ENCODE measurements around the gene SLC22A9. TPM values are rescaled to one million over a fixed set of nuclear protein-coding genes. Genes with fewer than 3 reads are reported as not detected.

SLC22A9 gene
- not detected for total RNA-seq

GRCh38 chr11:63369165-63369970 is at the start of gene SLC22A9:
Gene SLC22A9 (plus strand): TSS chr11:63369785. CDS start chr11:63370057, 272 bp downstream.

Other genes starting within 250 kb of the SLC22A9 start
- gene SLC22A24, start 225.6 kb upstream of the SLC22A9 start, total RNA-seq: not detected
- gene SLC22A25, start 126.2 kb upstream of the SLC22A9 start, total RNA-seq: not detected
- gene PLAAT5, start 121.4 kb downstream of the SLC22A9 start, total RNA-seq: not detected
- not detected for gene LGALS12, start 136.3 kb downstream of the SLC22A9 start, total RNA-seq
- gene PLAAT4, start 167.0 kb downstream of the SLC22A9 start, total RNA-seq: 100 to 1,000 TPM; 128 to 136 TPM
- gene PLAAT2, start 193.6 kb downstream of the SLC22A9 start, total RNA-seq: under 1 TPM in 1 of 2 experiments, not detected in 1; 0.28 TPM
- gene PLAAT3, start 244.6 kb downstream of the SLC22A9 start, total RNA-seq: 1 to 10 TPM; 2.7 to 3.0 TPM